Ishikawa (cell line): ENCODE measurements around the gene WDR48.

Experiments
- EGR1 ChIP-seq: IDR thresholded peaks from 2 replicates; pipeline ENCODE4 v1.6.1; 2012
- NFIC ChIP-seq: IDR thresholded peaks from 2 replicates; pipeline ENCODE4 v1.6.1; 2012
- TAF1 ChIP-seq: IDR thresholded peaks from 2 replicates; pipeline ENCODE4 v1.6.1; 2012; ENCODE audit warnings: low read depth, mild to moderate bottlenecking
- TCF12 ChIP-seq: IDR thresholded peaks from 2 replicates; pipeline ENCODE4 v1.6.1; 2012; ENCODE audit warnings: low read depth
- YY1 ChIP-seq: IDR thresholded peaks from 2 replicates; pipeline ENCODE4 v1.6.1; 2012; ENCODE audit warnings: low read depth

- no peak for TF ChIP-seq TCF12
- TF ChIP-seq TAF1 = no peak
- no peak for TF ChIP-seq NFIC
- no peak for TF ChIP-seq YY1
- no peak for TF ChIP-seq EGR1
These were observed 29.6 kb upstream of the WDR48 start for GRCh38 chr3:39022286-39022630.
